Measurements from ENCODE around the gene DPYSL3.
A peak's percentile ranks its signal among the peaks of the same experiment; 100 is the strongest.

The DPYSL3 gene

GRCh38 chr5:147552897-147553296 lies 43.0 kb upstream of the DPYSL3 start:
- H3K4me3 ChIP-seq (ENCODE audit: low read depth, low read length) = no peak overlapping the region
- no peak for DNase-seq (ENCODE audit: low read depth)
- no peak for TF ChIP-seq CTCF (IDR thresholded peaks at IDR 0.05; ENCODE audit: low read depth, low read length, missing control alignments)
- in situ Hi-C loops (cut with HindIII; ENCODE audit: low sequenced_read_pairs) = no loop called here

- no peak for TF ChIP-seq CTCF (IDR thresholded peaks at IDR 0.05; ENCODE audit: low read depth, low read length, missing control alignments)
- in situ Hi-C loops (cut with HindIII; ENCODE audit: low sequenced_read_pairs) = no loop called here
- no peak overlapping the region for H3K4me3 ChIP-seq (ENCODE audit: low read depth, low read length)
- DNase-seq (ENCODE audit: low read depth) = no peak
Measured at GRCh38 chr5:147551677-147552076, 41.8 kb upstream of the DPYSL3 start.

GRCh38 chr5:147547730-147548129 lies 37.9 kb upstream of the DPYSL3 start:
- H3K4me3 ChIP-seq (ENCODE audit: low read depth, low read length) = no peak overlapping the region
- no peak for DNase-seq (ENCODE audit: low read depth)
- TF ChIP-seq CTCF (IDR thresholded peaks at IDR 0.05; ENCODE audit: low read depth, low read length, missing control alignments) = no peak
- in situ Hi-C loops (cut with HindIII; ENCODE audit: low sequenced_read_pairs) = no loop called here

GRCh38 chr5:147544556-147544955 lies 34.7 kb upstream of the DPYSL3 start:
- in situ Hi-C loops (cut with HindIII; ENCODE audit: low sequenced_read_pairs) = no loop called here
- TF ChIP-seq CTCF (IDR thresholded peaks at IDR 0.05; ENCODE audit: low read depth, low read length, missing control alignments) = no peak
- DNase-seq (ENCODE audit: low read depth) = no peak
- H3K4me3 ChIP-seq (ENCODE audit: low read depth, low read length) = no peak overlapping the region

GRCh38 chr5:147539053-147539452 lies 29.2 kb upstream of the DPYSL3 start:
- no peak overlapping the region for H3K4me3 ChIP-seq (ENCODE audit: low read depth, low read length)
- in situ Hi-C loops (cut with HindIII; ENCODE audit: low sequenced_read_pairs) = loop anchor here (5.0 kb wide), 1 partner anchor 82 kb away; no protein-coding TSS in a partner anchor
- no peak for DNase-seq (ENCODE audit: low read depth)
- TF ChIP-seq CTCF (IDR thresholded peaks at IDR 0.05; ENCODE audit: low read depth, low read length, missing control alignments) = no peak

- in situ Hi-C loops (cut with HindIII; ENCODE audit: low sequenced_read_pairs) = loop anchor here (5.0 kb wide), 1 partner anchor 81 kb away; no protein-coding TSS in a partner anchor
- DNase-seq (ENCODE audit: low read depth) = peak; percentile 86
- no peak for TF ChIP-seq CTCF (IDR thresholded peaks at IDR 0.05; ENCODE audit: low read depth, low read length, missing control alignments)
- H3K4me3 ChIP-seq (ENCODE audit: low read depth, low read length) = no peak overlapping the region
Measured at GRCh38 chr5:147538236-147538635, 28.4 kb upstream of the DPYSL3 start.
